Measurements from ENCODE around the gene BLCAP. TPM values are rescaled to one million over a fixed set of nuclear protein-coding genes. Genes with fewer than 3 reads are reported as not detected.
"Not testable (repeated sequence)": the region's sequence is repeated elsewhere in the genome, so short reads cannot be mapped to it uniquely, and the experiment has no call there.

Gene BLCAP
- total and polyA plus RNA-seq, 9 donors: 282 to 549 (median 481) TPM

- WGBS (ENCODE audit: insufficient coverage): no CpG with 5 or more reads among the region's 1 CpG
- H3K4me3 ChIP-seq (ENCODE audit: low read length): not testable (repeated sequence)
Measured at GRCh38 chr20:37486209-37486608, 41.5 kb downstream of the BLCAP start.

GRCh38 chr20:37484331-37484730 is 43.3 kb downstream of the BLCAP start:
- H3K27ac ChIP-seq (ENCODE audit: low read length): no peak overlapping the region
- DNase-seq: no peak
- no peaks in the 10 kb centered on the region for H3K27me3 ChIP-seq (ENCODE audit: control insufficient read depth, insufficient read depth, low read length)
- no peaks in the 10 kb centered on the region for H3K36me3 ChIP-seq (ENCODE audit: control insufficient read depth, insufficient read depth, low read length)
- no peaks in the 10 kb centered on the region for H3K9me3 ChIP-seq (replicated peaks; ENCODE audit: control insufficient read depth, low read depth, low read length)
- H3K4me3 ChIP-seq (ENCODE audit: low read length): no peak overlapping the region
- H3K4me1 ChIP-seq (ENCODE audit: control insufficient read depth, insufficient read depth, low read length): no peaks in the 10 kb centered on the region
- WGBS (ENCODE audit: insufficient coverage): no CpG with 5 or more reads among the region's 3 CpGs

More at GRCh38 chr20:37486209-37486608, 41.5 kb downstream of the BLCAP start:
- not testable (repeated sequence) for H3K9me3 ChIP-seq (replicated peaks; ENCODE audit: control insufficient read depth, low read depth, low read length); H3K27me3 ChIP-seq (ENCODE audit: control insufficient read depth, insufficient read depth, low read length); H3K27ac ChIP-seq (ENCODE audit: low read length); H3K36me3 ChIP-seq (ENCODE audit: control insufficient read depth, insufficient read depth, low read length); H3K4me1 ChIP-seq (ENCODE audit: control insufficient read depth, insufficient read depth, low read length); DNase-seq

- Histone ChIP-seq H3K4me1 (ENCODE audit: control insufficient read depth, insufficient read depth, low read length) (no peaks in the 10 kb centered on the region), H3K27me3 (ENCODE audit: control insufficient read depth, insufficient read depth, low read length) (no peaks in the 10 kb centered on the region), H3K4me3 (ENCODE audit: low read length) (no peak overlapping the region), H3K27ac (ENCODE audit: low read length) (no peak overlapping the region), H3K36me3 (ENCODE audit: control insufficient read depth, insufficient read depth, low read length) (no peaks in the 10 kb centered on the region), H3K9me3 (replicated peaks; ENCODE audit: control insufficient read depth, low read depth, low read length) (no peaks in the 10 kb centered on the region)
- WGBS (ENCODE audit: insufficient coverage): 80% methylated on average over 1 of the region's 5 CpGs
- DNase-seq: no peak
Measured at GRCh38 chr20:37481610-37482009, 46.1 kb downstream of the BLCAP start.

GRCh38 chr20:37480919-37481318 is 46.8 kb downstream of the BLCAP start:
- no peaks in the 10 kb centered on the region for H3K4me1 ChIP-seq (ENCODE audit: control insufficient read depth, insufficient read depth, low read length)
- no peak overlapping the region for H3K27ac ChIP-seq (ENCODE audit: low read length)
- H3K27me3 ChIP-seq (ENCODE audit: control insufficient read depth, insufficient read depth, low read length): no peaks in the 10 kb centered on the region
- WGBS (ENCODE audit: insufficient coverage): 56% methylated on average over 1 of the region's 1 CpG
- H3K36me3 ChIP-seq (ENCODE audit: control insufficient read depth, insufficient read depth, low read length): no peaks in the 10 kb centered on the region
- no peaks in the 10 kb centered on the region for H3K9me3 ChIP-seq (replicated peaks; ENCODE audit: control insufficient read depth, low read depth, low read length)
- DNase-seq: no peak
- no peak overlapping the region for H3K4me3 ChIP-seq (ENCODE audit: low read length)

- no peak overlapping the region for H3K4me3 ChIP-seq (ENCODE audit: low read length)
- no peak for DNase-seq
- H3K27me3 ChIP-seq (ENCODE audit: control insufficient read depth, insufficient read depth, low read length): peaks cover 4% of the 10 kb centered on the region
- H3K36me3 ChIP-seq (ENCODE audit: control insufficient read depth, insufficient read depth, low read length): no peaks in the 10 kb centered on the region
- 88% methylated on average over 9 of the region's 9 CpGs for WGBS (ENCODE audit: insufficient coverage)
- no peak overlapping the region for H3K27ac ChIP-seq (ENCODE audit: low read length)
- H3K9me3 ChIP-seq (replicated peaks; ENCODE audit: control insufficient read depth, low read depth, low read length): no peaks in the 10 kb centered on the region
- no peaks in the 10 kb centered on the region for H3K4me1 ChIP-seq (ENCODE audit: control insufficient read depth, insufficient read depth, low read length)
Measured at GRCh38 chr20:37479925-37480691, 47.6 kb downstream of the BLCAP start.

GRCh38 chr20:37479266-37479665 is 48.4 kb downstream of the BLCAP start:
- Histone ChIP-seq H3K36me3 (ENCODE audit: control insufficient read depth, insufficient read depth, low read length) (no peaks in the 10 kb centered on the region), H3K27ac (ENCODE audit: low read length) (no peak overlapping the region), H3K27me3 (ENCODE audit: control insufficient read depth, insufficient read depth, low read length) (peaks cover 4% of the 10 kb centered on the region), H3K4me1 (ENCODE audit: control insufficient read depth, insufficient read depth, low read length) (peaks cover 3% of the 10 kb centered on the region), H3K4me3 (ENCODE audit: low read length) (no peak overlapping the region), H3K9me3 (replicated peaks; ENCODE audit: control insufficient read depth, low read depth, low read length) (no peaks in the 10 kb centered on the region)
- WGBS (ENCODE audit: insufficient coverage): no CpG with 5 or more reads among the region's 6 CpGs
- no peak for DNase-seq

GRCh38 chr20:37477041-37477440 is 50.6 kb downstream of the BLCAP start:
- no CpG with 5 or more reads among the region's 3 CpGs for WGBS (ENCODE audit: insufficient coverage)
- Histone ChIP-seq H3K4me3 (ENCODE audit: low read length) (no peak overlapping the region), H3K4me1 (ENCODE audit: control insufficient read depth, insufficient read depth, low read length) (peaks cover 16% of the 10 kb centered on the region), H3K9me3 (replicated peaks; ENCODE audit: control insufficient read depth, low read depth, low read length) (no peaks in the 10 kb centered on the region), H3K27me3 (ENCODE audit: control insufficient read depth, insufficient read depth, low read length) (peaks cover 4% of the 10 kb centered on the region), H3K36me3 (ENCODE audit: control insufficient read depth, insufficient read depth, low read length) (no peaks in the 10 kb centered on the region), H3K27ac (ENCODE audit: low read length) (no peak overlapping the region)
- no peak for DNase-seq

- Histone ChIP-seq H3K36me3 (ENCODE audit: control insufficient read depth, insufficient read depth, low read length) (no peaks in the 10 kb centered on the region), H3K27me3 (ENCODE audit: control insufficient read depth, insufficient read depth, low read length) (peaks cover 4% of the 10 kb centered on the region), H3K4me3 (ENCODE audit: low read length) (no peak overlapping the region), H3K9me3 (replicated peaks; ENCODE audit: control insufficient read depth, low read depth, low read length) (no peaks in the 10 kb centered on the region), H3K27ac (ENCODE audit: low read length) (no peak overlapping the region), H3K4me1 (ENCODE audit: control insufficient read depth, insufficient read depth, low read length) (peaks cover 16% of the 10 kb centered on the region)
- no peak for DNase-seq
- WGBS (ENCODE audit: insufficient coverage): 70% methylated on average over 5 of the region's 5 CpGs
Measured at GRCh38 chr20:37475252-37475651, 52.4 kb downstream of the BLCAP start.

- no peak overlapping the region for H3K27ac ChIP-seq (ENCODE audit: low read length)
- H3K4me1 ChIP-seq (ENCODE audit: control insufficient read depth, insufficient read depth, low read length): peaks cover 16% of the 10 kb centered on the region
- no peaks in the 10 kb centered on the region for H3K9me3 ChIP-seq (replicated peaks; ENCODE audit: control insufficient read depth, low read depth, low read length)
- no peak overlapping the region for H3K4me3 ChIP-seq (ENCODE audit: low read length)
- WGBS (ENCODE audit: insufficient coverage): 66% methylated on average over 3 of the region's 4 CpGs
- DNase-seq: no peak
- no peaks in the 10 kb centered on the region for H3K36me3 ChIP-seq (ENCODE audit: control insufficient read depth, insufficient read depth, low read length)
- peaks cover 4% of the 10 kb centered on the region for H3K27me3 ChIP-seq (ENCODE audit: control insufficient read depth, insufficient read depth, low read length)
Measured at GRCh38 chr20:37474386-37474785, 53.3 kb downstream of the BLCAP start.

- peaks cover 16% of the 10 kb centered on the region for H3K4me1 ChIP-seq (ENCODE audit: control insufficient read depth, insufficient read depth, low read length)
- WGBS (ENCODE audit: insufficient coverage): 31% methylated on average over 9 of the region's 11 CpGs
- H3K9me3 ChIP-seq (replicated peaks; ENCODE audit: control insufficient read depth, low read depth, low read length): no peaks in the 10 kb centered on the region
- H3K4me3 ChIP-seq (ENCODE audit: low read length): no peak overlapping the region
- H3K27me3 ChIP-seq (ENCODE audit: control insufficient read depth, insufficient read depth, low read length): peaks cover 4% of the 10 kb centered on the region
- no peak overlapping the region for H3K27ac ChIP-seq (ENCODE audit: low read length)
- no peaks in the 10 kb centered on the region for H3K36me3 ChIP-seq (ENCODE audit: control insufficient read depth, insufficient read depth, low read length)
- no peak for DNase-seq
Measured at GRCh38 chr20:37473249-37474000, 54.3 kb downstream of the BLCAP start.

All from muscle of leg (tissue), 11 donors.